ENCODE data around the gene TGIF2. TPM values are rescaled to one million over a fixed set of nuclear protein-coding genes. Genes with fewer than 3 reads are reported as not detected.
A peak's percentile ranks its signal among the peaks of the same experiment; 100 is the strongest.
"Not testable (repeated sequence)": the region's sequence is repeated elsewhere in the genome, so short reads cannot be mapped to it uniquely, and the experiment has no call there.

Gene TGIF2
- total RNA-seq, 2 donors from 2014 or later = 8.9 to 10.7 TPM

- no peak for TF ChIP-seq CTCF (IDR thresholded peaks at IDR 0.05)
- Histone ChIP-seq H3K9me3 (no peaks in the 10 kb centered on the region), H3K27ac (no peak overlapping the region), H3K36me3 (no peaks in the 10 kb centered on the region), H3K4me1 (peaks cover 0 to 11% of the 10 kb centered on the region in 2 donors), H3K27me3 (no peaks in the 10 kb centered on the region), H3K4me3 (no peak overlapping the region)
- no peak for DNase-seq (ENCODE audit: low spot score)
Observed at GRCh38 chr20:36601540-36601939, 28.1 kb downstream of the TGIF2 start.

- DNase-seq (ENCODE audit: low spot score) = peak; percentile 63
- TF ChIP-seq CTCF (IDR thresholded peaks at IDR 0.05) = no peak
- no peaks in the 10 kb centered on the region for H3K9me3 ChIP-seq
- peak overlapping the region; percentile 24 to 89 for H3K4me3 ChIP-seq
- H3K36me3 ChIP-seq = peaks cover 20% of the 10 kb centered on the region
- H3K27me3 ChIP-seq = no peaks in the 10 kb centered on the region
- peak overlapping the region; percentile 83 to 91 for H3K27ac ChIP-seq
- H3K4me1 ChIP-seq = peaks cover 0 to 25% of the 10 kb centered on the region in 2 donors
Observed at GRCh38 chr20:36604952-36605398, 31.6 kb downstream of the TGIF2 start.

GRCh38 chr20:36605399-36606157, 32.2 kb downstream of the TGIF2 start, which contains the start of gene RAB5IF:
Gene RAB5IF (plus strand): TSS chr20:36605779. CDS start chr20:36605952, 173 bp downstream.
- H3K27ac ChIP-seq = peak within 1 kb of the TSS; percentile 86 to 91
- peak; percentile 80 to 90 for TF ChIP-seq CTCF (IDR thresholded peaks at IDR 0.05)
- H3K27me3 ChIP-seq = no peaks in the 10 kb centered on the region
- peak; percentile 99 for DNase-seq (ENCODE audit: low spot score)
- peaks cover 0 to 25% of the 10 kb centered on the region in 2 donors for H3K4me1 ChIP-seq
- peaks cover 26% of the 10 kb centered on the region for H3K36me3 ChIP-seq
- H3K4me3 ChIP-seq = peak within 1 kb of the TSS; percentile 85 to 89
- no peaks in the 10 kb centered on the region for H3K9me3 ChIP-seq

GRCh38 chr20:36606158-36607066, 33.0 kb downstream of the TGIF2 start:
- H3K36me3 ChIP-seq = peaks cover 35% of the 10 kb centered on the region
- no peak for TF ChIP-seq CTCF (IDR thresholded peaks at IDR 0.05)
- H3K4me1 ChIP-seq = peaks cover 0 to 25% of the 10 kb centered on the region in 2 donors
- peak overlapping the region; percentile 79 to 86 for H3K27ac ChIP-seq
- H3K27me3 ChIP-seq = no peaks in the 10 kb centered on the region
- H3K9me3 ChIP-seq = no peaks in the 10 kb centered on the region
- peak overlapping the region; percentile 85 to 89 for H3K4me3 ChIP-seq
- no peak for DNase-seq (ENCODE audit: low spot score)

GRCh38 chr20:36607586-36608387, 34.4 kb downstream of the TGIF2 start:
- no peak for DNase-seq (ENCODE audit: low spot score)
- no peaks in the 10 kb centered on the region for H3K27me3 ChIP-seq
- H3K36me3 ChIP-seq = peaks cover 48% of the 10 kb centered on the region
- no peak overlapping the region for H3K4me3 ChIP-seq
- peaks cover 0 to 25% of the 10 kb centered on the region in 2 donors for H3K4me1 ChIP-seq
- no peak for TF ChIP-seq CTCF (IDR thresholded peaks at IDR 0.05)
- H3K27ac ChIP-seq = no peak overlapping the region
- no peaks in the 10 kb centered on the region for H3K9me3 ChIP-seq

- Histone ChIP-seq H3K36me3 (peaks cover 54% of the 10 kb centered on the region), H3K4me1 (peaks cover 0 to 25% of the 10 kb centered on the region in 2 donors)
- not testable (repeated sequence) for H3K27ac ChIP-seq; H3K4me3 ChIP-seq; DNase-seq (ENCODE audit: low spot score); H3K27me3 ChIP-seq; H3K9me3 ChIP-seq
Observed at GRCh38 chr20:36608388-36608728, 35.0 kb downstream of the TGIF2 start.

All from right atrium auricular region (tissue), 2 donors.